CD4-positive, alpha-beta T cell (primary cell): Measurements from ENCODE around the gene CDC14A. TPM values are rescaled to one million over a fixed set of nuclear protein-coding genes. Genes with fewer than 3 reads are reported as not detected.

Source experiments
- ATAC-seq: fragments of 200-7000 bp; cut with Tn5 transposase; one replicate; pipeline ENCODE4 v1.10.0; 2022; ENCODE audit warnings: mild to moderate bottlenecking; ENCODE audit not compliant: poor library complexity
- CTCF ChIA-PET: fragments of 350-600 bp; sonication (Branson Sonifier 250); formaldehyde crosslinking; loops from one replicate; lab custom pipeline; 2021; ENCODE audit warnings: antibody characterized with exemption, inconsistent platforms; lab: Charles Lee
- POLR2A ChIA-PET: fragments of 350-600 bp; sonication (Branson Sonifier 250); formaldehyde crosslinking; loops from one replicate; lab custom pipeline; 2021; ENCODE audit warnings: antibody characterized with exemption, inconsistent platforms; lab: Charles Lee
- DNase-seq, 14 experiments: peaks; one replicate each; pipeline ENCODE4 v3.0.0-alpha.2; 2013 to 2020; ENCODE audit warnings: mixed read lengths in 2 of 14
- H3K27ac ChIP-seq, 2 donors: one replicate each; pipeline versions ENCODE4 v1.5.1 to v1.7.0; 2013; ENCODE audit warnings: low read length in 2 of 2, low read depth in 1 of 2, mild to moderate bottlenecking in 1 of 2
- H3K27me3 ChIP-seq, 2 experiments: 1 replicate in 1 of 2; 2 replicates in 1 of 2; pipeline versions ENCODE4 v1.6.1 to v1.7.0; 2013; ENCODE audit warnings: low read length in 2 of 2, control low read depth in 1 of 2, mild to moderate bottlenecking in 1 of 2, moderate library complexity in 1 of 2; ENCODE audit not compliant: insufficient read depth in 2 of 2, control insufficient read depth in 1 of 2
- H3K36me3 ChIP-seq: one replicate; pipeline ENCODE4 v1.6.1; 2013; ENCODE audit warnings: low read length, control low read depth; ENCODE audit not compliant: insufficient read depth
- H3K4me1 ChIP-seq: one replicate; pipeline ENCODE4 v1.6.1; 2013; ENCODE audit warnings: low read length, control low read depth; ENCODE audit not compliant: insufficient read depth
- H3K4me3 ChIP-seq: one replicate; pipeline ENCODE4 v1.5.1; 2013; ENCODE audit warnings: mild to moderate bottlenecking, low read length, moderate library complexity
- H3K9me3 ChIP-seq, 2 experiments: 1 replicate in 1 of 2; 2 replicates in 1 of 2; pipeline versions ENCODE4 v1.6.1 to v1.7.0; 2013; ENCODE audit warnings: low read length in 2 of 2, mild to moderate bottlenecking in 2 of 2, control low read depth in 1 of 2, moderate library complexity in 1 of 2; ENCODE audit not compliant: control insufficient read depth in 1 of 2, insufficient read depth in 1 of 2
- H3K27ac Mint-ChIP-seq: one replicate; pipeline ENCODE4 v1.8.0; 2020; ENCODE audit warnings: mixed read lengths
- H3K27me3 Mint-ChIP-seq: one replicate; pipeline ENCODE4 v1.8.0; 2021; ENCODE audit warnings: mixed read lengths
- H3K36me3 Mint-ChIP-seq: one replicate; pipeline ENCODE4 v1.8.0; 2021; ENCODE audit warnings: low read depth, mixed read lengths
- H3K4me1 Mint-ChIP-seq: one replicate; pipeline ENCODE4 v1.8.0; 2021; ENCODE audit warnings: low read depth, mixed read lengths
- H3K4me3 Mint-ChIP-seq: one replicate; pipeline ENCODE4 v1.8.0; 2020; ENCODE audit warnings: mild to moderate bottlenecking, mixed read lengths
- H3K9me3 Mint-ChIP-seq: one replicate; pipeline ENCODE4 v1.8.0; 2020; ENCODE audit warnings: mixed read lengths
- CTCF ChIP-seq: fragments of 200-600 bp; IDR thresholded peaks from one replicate; pipeline ENCODE4 v1.8.0; 2022; ENCODE audit warnings: antibody characterized with exemption, mild to moderate bottlenecking
- intact Hi-C, 2 experiments: fragments of 100-400 bp; cut with DNase I in 1 of 2; cut with micrococcal nuclease in 1 of 2; formaldehyde crosslinking; loops; one replicate each; pipeline versions ENCODE4 v1.15.1 to v1.9.0; 2023 to 2025; cut with DNase I, micrococcal nuclease
- total RNA-seq, 174 experiments: library from RNA in 2 of 174; stranded (reverse) in 2 of 174; gene quantifications; one replicate each; pipeline ENCODE4 v1.2.3 and lab custom pipeline; 2021 to 2026

Gene CDC14A
- total RNA-seq, 2 experiments from 2014 or later, result 174 to 182 TPM

GRCh38 chr1:100414693-100415497, 62.6 kb downstream of the CDC14A start:
- intact Hi-C loops, result loop anchor here in 1 of 2 experiments (2.0 kb wide), 2 partner anchors 18 to 20 kb away; no protein-coding TSS in a partner anchor
- TF ChIP-seq CTCF, result no peak
- no peaks in the 10 kb centered on the region for H3K27me3 Mint-ChIP-seq

DNA sequence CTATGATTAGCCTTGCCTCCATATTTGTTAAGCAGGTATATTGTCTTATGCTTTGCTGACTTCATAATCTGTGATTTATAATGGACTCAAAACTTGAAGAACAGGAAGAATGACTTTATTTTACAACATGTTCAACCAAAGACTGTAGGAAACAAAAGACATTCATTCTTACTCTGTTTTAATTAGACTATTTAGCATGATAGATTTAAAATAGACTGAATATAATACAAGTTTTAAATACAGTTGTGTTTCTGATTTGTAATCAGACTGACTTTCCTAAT, 63.1 kb downstream of the CDC14A start:
- POLR2A ChIA-PET, result interaction anchor here (1.1 to 6.3 kb wide), 6 partner anchors 8 to 62 kb away, joined by 4 to 67 read pairs (median 28); no protein-coding TSS in a partner anchor
- H3K36me3 Mint-ChIP-seq, result peaks cover 79% of the 10 kb centered on the region
- peaks cover 57% of the 10 kb centered on the region for H3K4me1 ChIP-seq
- peaks cover 53% of the 10 kb centered on the region for H3K36me3 ChIP-seq
- DNase-seq (no peak), ATAC-seq (no peak)
- H3K4me3 Mint-ChIP-seq, result peak overlapping the region; percentile 74
- peak overlapping the region; percentile 86 for H3K27ac Mint-ChIP-seq
- H3K9me3 ChIP-seq, result no peaks in the 10 kb centered on the region
- H3K27ac ChIP-seq, result peak overlapping the region in 1 of 2 donors; percentile 59
- intact Hi-C loops, result loop anchor here in 1 of 2 experiments (2.0 kb wide), 2 partner anchors 17 to 21 kb away; no protein-coding TSS in a partner anchor
- H3K27me3 Mint-ChIP-seq, result no peaks in the 10 kb centered on the region
- TF ChIP-seq CTCF, result no peak
- CTCF ChIA-PET, result interaction anchor here (1.4 kb wide), 1 partner anchor 9 kb away, joined by 5 read pairs; no protein-coding TSS in a partner anchor
- H3K4me1 Mint-ChIP-seq, result peaks cover 94% of the 10 kb centered on the region
- peaks cover 7% of the 10 kb centered on the region for H3K9me3 Mint-ChIP-seq
- no peaks in the 10 kb centered on the region for H3K27me3 ChIP-seq
- no peak overlapping the region for H3K4me3 ChIP-seq

More at GRCh38 chr1:100414693-100415497, 62.6 kb downstream of the CDC14A start:
- Mint-ChIP-seq H3K9me3 (peaks cover 7% of the 10 kb centered on the region), H3K4me1 (peaks cover 88% of the 10 kb centered on the region), H3K27ac (peak overlapping the region; percentile 86), H3K36me3 (peaks cover 80% of the 10 kb centered on the region), H3K4me3 (peak overlapping the region; percentile 74)
- no peak overlapping the region for H3K4me3 ChIP-seq
- no peaks in the 10 kb centered on the region for H3K9me3 ChIP-seq
- POLR2A ChIA-PET, result interaction anchor here (0.8 to 6.3 kb wide), 14 partner anchors 9 to 61 kb away, joined by 3 to 67 read pairs (median 6); no protein-coding TSS in a partner anchor
- H3K27ac ChIP-seq, result peak overlapping the region; percentile 3 to 59
- peaks cover 63% of the 10 kb centered on the region for H3K4me1 ChIP-seq
- peak; percentile 82 for ATAC-seq
- CTCF ChIA-PET, result interaction anchor here (1.0 to 2.5 kb wide), 8 partner anchors 9 to 63 kb away, joined by 3 to 11 read pairs (median 4); partner anchors contain the start of gene CDC14A
- peak in 3 of 14 experiments; percentile 54 to 81 (median 56) for DNase-seq
- peaks cover 54% of the 10 kb centered on the region for H3K36me3 ChIP-seq
- no peaks in the 10 kb centered on the region for H3K27me3 ChIP-seq

DNA sequence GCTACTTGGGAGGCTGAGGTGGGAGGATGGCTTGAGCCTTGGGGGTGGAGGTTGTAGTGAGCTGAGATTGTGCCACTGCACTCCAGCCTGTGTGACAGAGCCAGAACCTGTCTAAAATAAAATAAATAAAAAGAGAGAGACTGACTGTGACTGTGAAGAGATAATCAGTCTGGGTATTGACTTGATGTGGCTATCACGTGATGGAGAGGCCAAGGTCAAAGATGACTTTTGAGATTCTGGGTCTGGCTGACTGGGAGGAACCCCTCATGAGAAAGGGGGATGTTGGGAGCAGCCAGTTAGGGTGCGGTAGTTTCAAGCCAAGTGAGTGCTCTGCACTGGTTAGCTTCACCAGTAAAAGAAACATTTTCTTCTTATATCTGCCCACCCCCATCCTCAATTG, 66.8 kb downstream of the CDC14A start:
- Histone ChIP-seq H3K36me3 (peaks cover 38% of the 10 kb centered on the region), H3K4me1 (peaks cover 41% of the 10 kb centered on the region), H3K9me3 (no peaks in the 10 kb centered on the region), H3K27ac (no peak overlapping the region), H3K27me3 (no peaks in the 10 kb centered on the region), H3K4me3 (no peak overlapping the region)
- intact Hi-C loops, result no loop called here
- ChIA-PET CTCF (interaction anchor here (1.2 to 1.6 kb wide), 2 partner anchors 22 to 40 kb away, joined by 4 to 7 read pairs; no protein-coding TSS in a partner anchor), POLR2A (interaction anchor here (0.6 to 1.4 kb wide), 3 partner anchors 13 to 56 kb away, joined by 3 to 4 read pairs (median 3); no protein-coding TSS in a partner anchor)
- H3K4me1 Mint-ChIP-seq, result peaks cover 97% of the 10 kb centered on the region
- no peak for TF ChIP-seq CTCF
- ATAC-seq, result no peak
- H3K27ac Mint-ChIP-seq, result peak overlapping the region; percentile 86
- DNase-seq, result no peak
- H3K9me3 Mint-ChIP-seq, result peaks cover 7% of the 10 kb centered on the region
- no peak overlapping the region for H3K4me3 Mint-ChIP-seq
- H3K36me3 Mint-ChIP-seq, result peaks cover 81% of the 10 kb centered on the region
- no peaks in the 10 kb centered on the region for H3K27me3 Mint-ChIP-seq
